K562 (cell line): ENCODE results near the gene PLXDC2. TPM values are rescaled to one million over a fixed set of nuclear protein-coding genes. Genes with fewer than 3 reads are reported as not detected.

Experiments used
- ATAC-seq: fragments of 200-7000 bp; cut with Tn5 transposase; 3 replicates; pipeline ENCODE4 v1.9.1; 2020; ENCODE audit warnings: moderate library complexity
- BruUV-seq: library from RNA; stranded (reverse); fragments of 400-500 nt; replicated peaks from 2 replicates; lab custom pipeline; 2021; lab: Mats Ljungman, UMichigan
- CTCF ChIA-PET: fragments of 300-600 bp; formaldehyde crosslinking; extraction: SDS; loops from one replicate; lab custom pipeline; 2021; ENCODE audit warnings: low intra/inter-chr PET ratio; lab: Yijun Ruan, JAX
- POLR2A ChIA-PET: fragments of 300-600, 350-650 bp; sonication (Branson Sonifier 250); formaldehyde crosslinking; extraction: SDS; loops from one replicate; lab custom pipeline; 2021; ENCODE audit warnings: antibody characterized with exemption, inconsistent platforms; lab: Yijun Ruan, JAX
- DNase-seq, 4 experiments: peaks; one replicate each; pipeline versions ENCODE4 v3.0.0 to v3.0.0-alpha.2; 2011 to 2018; ENCODE audit warnings: low spot score in 3 of 4, mixed read lengths in 3 of 4; ENCODE audit errors: extremely low read depth in 1 of 4
- FAIRE-seq: peaks from 2 replicates; lab custom pipeline; 2011; peaks lifted over from hg19 to GRCh38; lab: Jason Lieb, UNC
- H2AFZ ChIP-seq: 2 replicates; pipeline ENCODE4 v1.6.0; 2011; ENCODE audit warnings: low read depth, low read length, control low read depth, inconsistent platforms
- H3K27ac ChIP-seq: fragments of 200-600 bp; 3 replicates; pipeline ENCODE4 v1.8.0; 2011; ENCODE audit warnings: low read depth, mild to moderate bottlenecking, control low read depth, inconsistent platforms, low read length, moderate library complexity, mixed read lengths; ENCODE audit errors: extremely low read depth
- H3K27me3 ChIP-seq, 2 experiments: fragments of 300-600 bp in 1 of 2; 2 replicates in 1 of 2; 3 replicates in 1 of 2; pipeline versions ENCODE4 v1.6.0 to v1.8.0; 2011; ENCODE audit warnings: inconsistent platforms in 2 of 2, low read length in 2 of 2, mild to moderate bottlenecking in 1 of 2, mixed read lengths in 1 of 2, moderate library complexity in 1 of 2; ENCODE audit not compliant: control insufficient read depth in 2 of 2, insufficient read depth in 2 of 2
- H3K36me3 ChIP-seq: fragments of 300-600 bp; 3 replicates; pipeline ENCODE4 v1.8.0; 2011; ENCODE audit warnings: mild to moderate bottlenecking, low read length, inconsistent platforms; ENCODE audit not compliant: control insufficient read depth, insufficient read depth
- H3K4me1 ChIP-seq, 2 experiments: fragments of 200-600 bp in 1 of 2; replicated peaks in 1 of 2; 2 replicates in 1 of 2; 3 replicates in 1 of 2; pipeline versions ENCODE4 v1.5.1 to v1.8.0; 2011; ENCODE audit warnings: inconsistent platforms in 2 of 2, low read length in 2 of 2, mild to moderate bottlenecking in 1 of 2, mixed read lengths in 1 of 2, moderate library complexity in 1 of 2; ENCODE audit not compliant: control insufficient read depth in 2 of 2, insufficient read depth in 2 of 2
- H3K4me2 ChIP-seq: 2 replicates; pipeline ENCODE4 v1.6.1; 2011; ENCODE audit warnings: low read length, control low read depth, inconsistent platforms, mixed read lengths; ENCODE audit not compliant: insufficient read depth
- H3K4me3 ChIP-seq: fragments of 200-600 bp; sonication (generic), shearing (Covaris generic); 2 replicates; pipeline ENCODE4 v1.5.1; 2016; ENCODE audit warnings: control low read depth, inconsistent platforms
- H3K79me2 ChIP-seq: fragments of 200-600 bp; 3 replicates; pipeline ENCODE4 v1.8.0; 2011; ENCODE audit warnings: low read length, inconsistent platforms; ENCODE audit not compliant: control insufficient read depth, insufficient read depth
- H3K9ac ChIP-seq, 2 experiments: 2 replicates each; pipeline versions ENCODE4 v1.6.0 to v1.6.1; 2011; ENCODE audit warnings: low read depth in 2 of 2, low read length in 2 of 2, control low read depth in 1 of 2, inconsistent platforms in 1 of 2, mild to moderate bottlenecking in 1 of 2, mixed read lengths in 1 of 2; ENCODE audit not compliant: insufficient read depth in 1 of 2
- H3K9me1 ChIP-seq: one replicate; pipeline ENCODE4 v1.6.0; 2011; ENCODE audit warnings: inconsistent platforms, mild to moderate bottlenecking, low read length, moderate library complexity; ENCODE audit not compliant: control insufficient read depth, insufficient read depth
- H3K9me3 ChIP-seq: replicated peaks from 2 replicates; pipeline ENCODE4 v1.5.1; 2011; ENCODE audit warnings: low read depth, low read length, inconsistent platforms; ENCODE audit not compliant: control insufficient read depth, insufficient read depth
- H4K20me1 ChIP-seq: replicated peaks from 2 replicates; pipeline ENCODE4 v1.6.1; 2011; ENCODE audit warnings: low read length, inconsistent platforms, mixed read lengths; ENCODE audit not compliant: control insufficient read depth, insufficient read depth
- CTCFL ChIP-seq: IDR thresholded peaks from 2 replicates; pipeline ENCODE4 v1.6.1; 2011; ENCODE audit warnings: borderline replicate concordance, low read depth, mild to moderate bottlenecking, moderate library complexity, low read length; ENCODE audit not compliant: insufficient read depth, poor library complexity, severe bottlenecking
- FOS ChIP-seq: IDR thresholded peaks from 3 replicates; pipeline ENCODE4 v1.6.1; 2011; ENCODE audit not compliant: insufficient read length; ENCODE audit errors: extremely low read depth
- FOXA1 ChIP-seq: fragments of 450-650 bp; IDR thresholded peaks from 2 replicates; pipeline ENCODE4 v1.6.1; 2016; ENCODE audit warnings: mild to moderate bottlenecking, borderline replicate concordance
- ZNF253 ChIP-seq: fragments of 250-450 bp; sonication (Bioruptor Pico); conservative IDR thresholded peaks from 2 replicates; pipeline ENCODE4 v1.6.1; 2021; ENCODE audit warnings: mild to moderate bottlenecking
- ZNF668 ChIP-seq: fragments of 250-450 bp; sonication (Bioruptor Pico); IDR thresholded peaks from 2 replicates; pipeline ENCODE4 v1.8.0; 2022; ENCODE audit warnings: mild to moderate bottlenecking, inconsistent platforms
- ZNF695 ChIP-seq: fragments of 450-650 bp; formaldehyde crosslinking; IDR thresholded peaks from 2 replicates; pipeline ENCODE4 v1.4.0; 2020; ENCODE audit warnings: mild to moderate bottlenecking, moderate library complexity
- WGBS: fragments of 100-300 bp; shearing (Covaris generic); methylation state at CpG from one replicate; pipeline ENCODE4 v1.1.6; 2016; ENCODE audit warnings: low coverage, mixed read lengths; ENCODE audit not compliant: insufficient coverage; ENCODE audit errors: missing lambda C conversion rate; 5-methylcytosine and 5-hydroxymethylcytosine counted together
- in situ Hi-C: fragments of 300-500 bp; cut with MboI; formaldehyde crosslinking; loops from 4 replicates; pipeline ENCODE4 v1.15.0; 2018; ENCODE audit warnings: inconsistent platforms, mixed read lengths
- intact Hi-C: fragments of 100-400 bp; cut with micrococcal nuclease; formaldehyde crosslinking; loops from 2 replicates; pipeline ENCODE4 v1.14.2; 2022
- polyA plus RNA-seq, 8 experiments: library from polyadenylated mRNA; depleted of rRNA in 4 of 8; stranded (reverse) in 5 of 8; unstranded in 3 of 8; fragments of >200 nt; fragmentation: Nextera tagmentation in 2 of 8; fragmentation: Illumina TruSeq in 1 of 8; extraction: Ambion mirVana in 2 of 8; extraction: Trizol in 1 of 8; gene quantifications; 2 replicates each; pipeline versions ENCODE4 v1.2.1 to v1.2.3, GENCODE V29; 2011 to 2014; ENCODE audit warnings: inconsistent platforms in 1 of 8, missing spikeins in 1 of 8
- total RNA-seq, 7 experiments: library from RNA; depleted of rRNA in 6 of 7; stranded (reverse); fragments of >200 nt in 6 of 7; fragmentation: Illumina TruSeq in 2 of 7; extraction: Trizol in 2 of 7; gene quantifications; 2 replicates each; pipeline versions ENCODE4 v1.2.1 to v1.2.3, GENCODE V29; 2011 to 2021; ENCODE audit warnings: low replicate concordance in 1 of 7
- TF ChIP-seq, protein P1 (sequence below): fragments of 450-650 bp; IDR thresholded peaks from one replicate; pipeline ENCODE4 v1.6.1; 2018; ENCODE audit warnings: mild to moderate bottlenecking, moderate library complexity; ENCODE audit not compliant: partially characterized antibody
- TF ChIP-seq, protein P2 (sequence below): fragments of 200-600 bp; sonication (generic); IDR thresholded peaks from one replicate; pipeline ENCODE4 v1.6.1; 2012; ENCODE audit warnings: mild to moderate bottlenecking, low read depth, low read length, inconsistent platforms

The PLXDC2 gene
- total and polyA plus RNA-seq, 9 of the 15 experiments (the other 6 are each of a cell fraction or from before 2014, with no cell fraction given) = 0.01 to 0.33 (median 0.10) TPM; not detected in 3

DNA sequence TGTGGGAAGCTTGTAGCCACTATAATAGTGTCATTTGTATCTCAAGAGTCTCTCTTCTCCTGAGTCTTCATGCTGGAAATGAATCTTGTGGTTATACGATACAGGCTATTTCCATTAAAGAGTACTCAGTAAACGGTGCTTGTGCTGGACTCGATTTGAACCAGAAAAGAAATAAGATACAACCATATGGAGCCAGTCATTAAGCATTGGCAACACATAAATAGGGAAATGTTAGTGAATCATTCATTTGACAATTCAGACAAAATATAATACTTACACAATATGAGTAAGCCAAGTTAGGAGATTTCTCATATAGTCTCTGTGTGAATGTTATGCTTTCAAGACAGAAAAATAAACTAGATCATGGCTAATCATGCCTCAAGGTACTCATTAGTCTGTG lies 356.8 kb downstream of the PLXDC2 start:
- H2AFZ ChIP-seq = no peak overlapping the region
- H3K79me2 ChIP-seq = no peaks in the 10 kb centered on the region
- no peaks in the 10 kb centered on the region for H4K20me1 ChIP-seq
- no peak overlapping the region for H3K9ac ChIP-seq
- H3K9me1 ChIP-seq = no peaks in the 10 kb centered on the region
- FAIRE-seq (no peak), DNase-seq (no peak), ATAC-seq (no peak)
- H3K27me3 ChIP-seq = no peaks in the 10 kb centered on the region
- no peaks in the 10 kb centered on the region for H3K4me1 ChIP-seq
- ChIA-PET CTCF (no interaction called here), POLR2A (no interaction called here)
- in situ Hi-C loops (no loop called here), intact Hi-C loops (no loop called here)
- BruUV-seq = no TSS peak
- 2% methylated on average over 3 of the region's 3 CpGs for whole genome bisulfite sequencing
- H3K27ac ChIP-seq = no peak overlapping the region
- no peak overlapping the region for H3K4me3 ChIP-seq
- no peaks in the 10 kb centered on the region for H3K36me3 ChIP-seq
- H3K9me3 ChIP-seq = no peaks in the 10 kb centered on the region; the same call in 1 of the 2 replicates
- H3K4me2 ChIP-seq = no peak overlapping the region
- no peak for TF ChIP-seq ZNF695 (CRISPR knock-in tag)
- no peak for TF ChIP-seq CTCFL
- TF ChIP-seq ZNF253 (CRISPR knock-in tag) = no peak
- TF ChIP-seq, protein P1, sequence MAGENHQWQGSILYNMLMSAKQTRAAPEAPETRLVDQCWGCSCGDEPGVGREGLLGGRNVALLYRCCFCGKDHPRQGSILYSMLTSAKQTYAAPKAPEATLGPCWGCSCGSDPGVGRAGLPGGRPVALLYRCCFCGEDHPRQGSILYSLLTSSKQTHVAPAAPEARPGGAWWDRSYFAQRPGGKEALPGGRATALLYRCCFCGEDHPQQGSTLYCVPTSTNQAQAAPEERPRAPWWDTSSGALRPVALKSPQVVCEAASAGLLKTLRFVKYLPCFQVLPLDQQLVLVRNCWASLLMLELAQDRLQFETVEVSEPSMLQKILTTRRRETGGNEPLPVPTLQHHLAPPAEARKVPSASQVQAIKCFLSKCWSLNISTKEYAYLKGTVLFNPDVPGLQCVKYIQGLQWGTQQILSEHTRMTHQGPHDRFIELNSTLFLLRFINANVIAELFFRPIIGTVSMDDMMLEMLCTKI = no peak
- TF ChIP-seq, protein P2, sequence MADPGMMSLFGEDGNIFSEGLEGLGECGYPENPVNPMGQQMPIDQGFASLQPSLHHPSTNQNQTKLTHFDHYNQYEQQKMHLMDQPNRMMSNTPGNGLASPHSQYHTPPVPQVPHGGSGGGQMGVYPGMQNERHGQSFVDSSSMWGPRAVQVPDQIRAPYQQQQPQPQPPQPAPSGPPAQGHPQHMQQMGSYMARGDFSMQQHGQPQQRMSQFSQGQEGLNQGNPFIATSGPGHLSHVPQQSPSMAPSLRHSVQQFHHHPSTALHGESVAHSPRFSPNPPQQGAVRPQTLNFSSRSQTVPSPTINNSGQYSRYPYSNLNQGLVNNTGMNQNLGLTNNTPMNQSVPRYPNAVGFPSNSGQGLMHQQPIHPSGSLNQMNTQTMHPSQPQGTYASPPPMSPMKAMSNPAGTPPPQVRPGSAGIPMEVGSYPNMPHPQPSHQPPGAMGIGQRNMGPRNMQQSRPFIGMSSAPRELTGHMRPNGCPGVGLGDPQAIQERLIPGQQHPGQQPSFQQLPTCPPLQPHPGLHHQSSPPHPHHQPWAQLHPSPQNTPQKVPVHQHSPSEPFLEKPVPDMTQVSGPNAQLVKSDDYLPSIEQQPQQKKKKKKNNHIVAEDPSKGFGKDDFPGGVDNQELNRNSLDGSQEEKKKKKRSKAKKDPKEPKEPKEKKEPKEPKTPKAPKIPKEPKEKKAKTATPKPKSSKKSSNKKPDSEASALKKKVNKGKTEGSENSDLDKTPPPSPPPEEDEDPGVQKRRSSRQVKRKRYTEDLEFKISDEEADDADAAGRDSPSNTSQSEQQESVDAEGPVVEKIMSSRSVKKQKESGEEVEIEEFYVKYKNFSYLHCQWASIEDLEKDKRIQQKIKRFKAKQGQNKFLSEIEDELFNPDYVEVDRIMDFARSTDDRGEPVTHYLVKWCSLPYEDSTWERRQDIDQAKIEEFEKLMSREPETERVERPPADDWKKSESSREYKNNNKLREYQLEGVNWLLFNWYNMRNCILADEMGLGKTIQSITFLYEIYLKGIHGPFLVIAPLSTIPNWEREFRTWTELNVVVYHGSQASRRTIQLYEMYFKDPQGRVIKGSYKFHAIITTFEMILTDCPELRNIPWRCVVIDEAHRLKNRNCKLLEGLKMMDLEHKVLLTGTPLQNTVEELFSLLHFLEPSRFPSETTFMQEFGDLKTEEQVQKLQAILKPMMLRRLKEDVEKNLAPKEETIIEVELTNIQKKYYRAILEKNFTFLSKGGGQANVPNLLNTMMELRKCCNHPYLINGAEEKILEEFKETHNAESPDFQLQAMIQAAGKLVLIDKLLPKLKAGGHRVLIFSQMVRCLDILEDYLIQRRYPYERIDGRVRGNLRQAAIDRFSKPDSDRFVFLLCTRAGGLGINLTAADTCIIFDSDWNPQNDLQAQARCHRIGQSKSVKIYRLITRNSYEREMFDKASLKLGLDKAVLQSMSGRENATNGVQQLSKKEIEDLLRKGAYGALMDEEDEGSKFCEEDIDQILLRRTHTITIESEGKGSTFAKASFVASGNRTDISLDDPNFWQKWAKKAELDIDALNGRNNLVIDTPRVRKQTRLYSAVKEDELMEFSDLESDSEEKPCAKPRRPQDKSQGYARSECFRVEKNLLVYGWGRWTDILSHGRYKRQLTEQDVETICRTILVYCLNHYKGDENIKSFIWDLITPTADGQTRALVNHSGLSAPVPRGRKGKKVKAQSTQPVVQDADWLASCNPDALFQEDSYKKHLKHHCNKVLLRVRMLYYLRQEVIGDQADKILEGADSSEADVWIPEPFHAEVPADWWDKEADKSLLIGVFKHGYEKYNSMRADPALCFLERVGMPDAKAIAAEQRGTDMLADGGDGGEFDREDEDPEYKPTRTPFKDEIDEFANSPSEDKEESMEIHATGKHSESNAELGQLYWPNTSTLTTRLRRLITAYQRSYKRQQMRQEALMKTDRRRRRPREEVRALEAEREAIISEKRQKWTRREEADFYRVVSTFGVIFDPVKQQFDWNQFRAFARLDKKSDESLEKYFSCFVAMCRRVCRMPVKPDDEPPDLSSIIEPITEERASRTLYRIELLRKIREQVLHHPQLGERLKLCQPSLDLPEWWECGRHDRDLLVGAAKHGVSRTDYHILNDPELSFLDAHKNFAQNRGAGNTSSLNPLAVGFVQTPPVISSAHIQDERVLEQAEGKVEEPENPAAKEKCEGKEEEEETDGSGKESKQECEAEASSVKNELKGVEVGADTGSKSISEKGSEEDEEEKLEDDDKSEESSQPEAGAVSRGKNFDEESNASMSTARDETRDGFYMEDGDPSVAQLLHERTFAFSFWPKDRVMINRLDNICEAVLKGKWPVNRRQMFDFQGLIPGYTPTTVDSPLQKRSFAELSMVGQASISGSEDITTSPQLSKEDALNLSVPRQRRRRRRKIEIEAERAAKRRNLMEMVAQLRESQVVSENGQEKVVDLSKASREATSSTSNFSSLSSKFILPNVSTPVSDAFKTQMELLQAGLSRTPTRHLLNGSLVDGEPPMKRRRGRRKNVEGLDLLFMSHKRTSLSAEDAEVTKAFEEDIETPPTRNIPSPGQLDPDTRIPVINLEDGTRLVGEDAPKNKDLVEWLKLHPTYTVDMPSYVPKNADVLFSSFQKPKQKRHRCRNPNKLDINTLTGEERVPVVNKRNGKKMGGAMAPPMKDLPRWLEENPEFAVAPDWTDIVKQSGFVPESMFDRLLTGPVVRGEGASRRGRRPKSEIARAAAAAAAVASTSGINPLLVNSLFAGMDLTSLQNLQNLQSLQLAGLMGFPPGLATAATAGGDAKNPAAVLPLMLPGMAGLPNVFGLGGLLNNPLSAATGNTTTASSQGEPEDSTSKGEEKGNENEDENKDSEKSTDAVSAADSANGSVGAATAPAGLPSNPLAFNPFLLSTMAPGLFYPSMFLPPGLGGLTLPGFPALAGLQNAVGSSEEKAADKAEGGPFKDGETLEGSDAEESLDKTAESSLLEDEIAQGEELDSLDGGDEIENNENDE = no peak
- no peak for TF ChIP-seq ZNF668 (CRISPR knock-in tag)
- no peak for TF ChIP-seq FOXA1
- TF ChIP-seq FOS = no peak
